Muscle of back (tissue), 11 donors: ENCODE data around the gene PRKCI. TPM values are rescaled to one million over a fixed set of nuclear protein-coding genes. Genes with fewer than 3 reads are reported as not detected.
A peak's percentile ranks its signal among the peaks of the same experiment; 100 is the strongest.
"Not testable (repeated sequence)": the region's sequence is repeated elsewhere in the genome, so short reads cannot be mapped to it uniquely, and the experiment has no call there.

ENCODE experiments used
- DNase-seq, 3 donors: peaks; one replicate each; pipeline versions ENCODE4 v3.0.0 to v3.0.0-alpha.2; 2013
- polyA plus RNA-seq, 10 donors: library from polyadenylated mRNA; unstranded; fragments of 120-200 nt; gene quantifications; one replicate each; pipeline ENCODE4 v1.2.1, GENCODE V29; 2013; ENCODE audit not compliant: insufficient read length in 10 of 10

The PRKCI gene
- polyA plus RNA-seq, 10 donors, result 15.3 to 30.4 (median 21.9) TPM

DNA sequence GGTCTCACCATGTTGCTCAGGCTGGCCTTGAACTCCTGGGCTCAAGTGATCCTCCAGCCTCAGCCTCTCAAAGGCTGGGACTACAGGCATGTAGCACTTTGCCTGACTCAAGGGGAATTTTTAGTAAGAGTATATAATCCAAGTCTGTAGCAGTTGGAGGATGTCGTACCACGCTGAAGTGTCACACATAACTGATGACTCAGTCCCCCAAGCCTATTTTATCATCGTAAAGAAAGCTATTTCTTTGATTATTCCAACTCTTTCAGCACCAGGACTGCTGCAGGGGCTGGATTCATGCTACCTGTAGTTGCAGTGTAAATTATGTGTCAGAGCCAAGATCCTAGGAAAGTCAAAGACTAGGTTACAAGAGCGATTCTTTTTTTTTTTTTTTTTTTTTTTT lies 1.4 kb upstream of the PRKCI start:
- no peak for DNase-seq

GRCh38 chr3:170222647-170223541 lies 670 bp downstream of the PRKCI start:
- DNase-seq, result peak; percentile 17 to 73 (median 30)

- no peak for DNase-seq
Observed at GRCh38 chr3:170225166-170225565, 2.9 kb downstream of the PRKCI start.

GRCh38 chr3:170226426-170226960 lies 4.3 kb downstream of the PRKCI start:
- no peak for DNase-seq

DNA sequence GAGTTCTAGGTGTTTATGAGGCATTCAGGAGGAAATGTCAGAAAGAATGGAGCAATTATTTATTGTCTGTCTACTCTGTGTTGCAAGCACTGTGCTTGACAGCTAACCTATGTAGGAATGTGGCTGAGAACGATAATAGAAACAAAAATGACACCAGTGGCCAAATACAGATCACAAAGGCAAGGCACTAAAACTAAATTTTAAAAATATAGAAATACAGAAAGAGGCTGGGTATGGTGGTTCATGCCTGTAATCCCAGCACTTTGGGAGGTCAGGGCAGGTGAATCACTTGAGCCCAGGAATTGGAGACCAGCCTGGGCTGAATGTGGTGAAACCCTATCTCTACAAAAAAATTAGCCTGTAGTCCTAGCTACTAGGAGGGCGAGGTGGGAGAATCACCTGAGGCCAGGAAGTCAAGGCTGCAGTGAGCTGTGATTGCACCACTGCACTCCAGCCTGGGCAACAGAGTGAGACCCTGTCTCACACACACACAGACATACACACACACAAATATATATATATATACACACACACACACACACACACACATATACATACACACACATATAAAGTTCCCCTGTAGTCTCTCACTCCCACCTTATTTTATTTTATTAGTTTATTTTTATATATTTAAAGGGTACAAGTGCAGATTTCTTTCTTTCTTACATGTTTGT lies 6.0 kb downstream of the PRKCI start:
- DNase-seq, result no peak

DNA sequence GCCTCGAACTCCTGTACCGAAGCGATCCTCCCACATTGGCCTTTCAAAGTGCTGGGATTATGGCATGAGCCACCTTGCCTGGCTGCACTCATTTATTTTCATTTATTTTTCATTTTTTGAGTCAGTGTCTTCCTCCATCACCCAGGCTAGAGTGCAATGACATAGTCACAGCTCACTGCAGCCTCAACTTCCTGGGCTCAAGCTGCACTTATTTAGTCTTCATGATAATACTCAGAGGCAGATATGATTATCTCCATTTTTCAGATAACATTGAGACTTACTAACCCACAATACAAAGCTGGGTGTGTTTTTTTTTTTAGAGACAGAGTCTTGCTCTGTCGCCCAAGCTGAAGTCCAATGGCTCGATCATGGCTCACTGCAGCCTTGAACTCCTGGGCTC lies 10.0 kb downstream of the PRKCI start:
- DNase-seq, result no peak

GRCh38 chr3:170233530-170233929 lies 11.3 kb downstream of the PRKCI start:
- peak in 1 of 3 donors; percentile 21 for DNase-seq

GRCh38 chr3:170240142-170240541 lies 17.9 kb downstream of the PRKCI start:
- DNase-seq, result no peak

DNA sequence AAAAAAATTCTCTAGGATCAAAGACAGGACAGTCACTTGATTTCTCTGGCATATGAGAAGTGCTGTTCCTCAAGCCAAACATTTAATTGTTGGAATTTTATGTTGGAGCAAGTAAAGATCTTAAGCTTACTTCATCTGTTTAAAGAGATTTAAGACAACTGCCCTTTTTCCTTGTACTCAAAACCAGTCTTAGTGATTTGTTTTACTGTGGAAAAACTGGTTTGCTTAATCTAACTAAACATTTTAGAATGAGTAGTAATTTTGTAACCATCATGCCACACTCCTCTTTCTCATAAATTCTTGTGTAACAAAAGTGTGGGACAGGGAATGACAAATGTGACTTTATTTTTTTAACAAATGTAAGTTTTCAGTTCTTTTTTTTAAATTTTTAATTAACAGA lies 18.4 kb downstream of the PRKCI start:
- DNase-seq, result no peak

- DNase-seq, result no peak
Observed at GRCh38 chr3:170244576-170244975, 22.4 kb downstream of the PRKCI start.

- DNase-seq, result no peak
Observed at GRCh38 chr3:170247875-170248274, 25.7 kb downstream of the PRKCI start.

- no peak for DNase-seq
Observed at GRCh38 chr3:170256597-170256996, 34.4 kb downstream of the PRKCI start.

- no peak for DNase-seq
Observed at GRCh38 chr3:170257145-170257544, 34.9 kb downstream of the PRKCI start.

DNA sequence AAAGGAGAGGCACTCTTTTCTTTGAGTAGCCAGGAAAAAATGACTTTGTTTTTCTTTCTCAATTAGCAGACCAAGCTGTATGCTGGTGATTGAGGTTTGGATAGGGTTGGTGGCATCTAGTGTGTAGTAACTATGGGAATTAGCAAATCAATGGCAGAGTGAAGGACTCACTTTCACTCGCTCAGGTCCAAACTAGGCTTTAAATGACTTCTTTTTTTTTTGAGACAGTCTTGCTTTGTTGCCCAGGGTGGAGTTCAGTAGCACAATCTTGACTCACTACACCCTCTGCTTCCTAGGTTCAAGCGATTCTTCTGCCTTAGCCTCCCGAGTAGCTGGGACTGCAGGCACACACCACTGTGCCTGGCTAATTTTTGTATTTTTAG lies 35.9 kb downstream of the PRKCI start:
- DNase-seq, result no peak

DNA sequence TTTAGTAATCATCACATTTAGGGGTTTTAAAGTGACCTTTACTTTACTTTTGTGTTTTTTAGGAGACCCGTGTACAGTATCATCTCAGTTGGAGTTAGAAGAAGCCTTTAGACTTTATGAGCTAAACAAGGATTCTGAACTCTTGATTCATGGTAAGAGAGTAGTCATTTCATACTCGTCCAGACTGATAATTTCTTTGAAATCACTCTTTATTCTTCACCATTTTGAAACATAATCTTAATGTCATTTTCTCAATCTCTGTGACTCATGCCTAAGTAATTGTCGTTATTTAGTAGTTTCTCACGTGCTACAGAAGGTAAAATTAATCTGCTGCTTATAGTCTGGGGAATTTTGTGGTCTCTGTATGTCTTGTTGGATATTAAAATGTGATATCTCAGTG lies 37.7 kb downstream of the PRKCI start:
- no peak for DNase-seq

DNA sequence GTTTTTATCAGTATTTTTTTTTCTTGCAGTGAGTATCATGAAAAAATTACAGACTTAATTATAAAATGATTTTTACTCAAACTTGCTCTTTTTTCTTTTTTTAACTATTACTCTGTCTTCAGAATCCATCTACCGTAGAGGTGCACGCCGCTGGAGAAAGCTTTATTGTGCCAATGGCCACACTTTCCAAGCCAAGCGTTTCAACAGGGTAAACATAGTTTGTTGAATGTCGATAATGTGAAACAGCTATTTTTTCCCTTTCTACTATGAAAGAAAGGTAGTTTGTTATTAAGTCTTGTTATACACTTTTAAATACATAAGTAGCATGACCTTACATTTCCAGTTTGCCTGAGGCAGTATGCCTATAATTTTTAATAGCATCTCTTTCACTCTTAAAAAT lies 45.6 kb downstream of the PRKCI start:
- DNase-seq, result no peak

- DNase-seq, result not testable (repeated sequence)
Observed at GRCh38 chr3:170269673-170270254, 47.5 kb downstream of the PRKCI start.

- DNase-seq, result no peak
Observed at GRCh38 chr3:170270282-170270881, 48.2 kb downstream of the PRKCI start.

DNA sequence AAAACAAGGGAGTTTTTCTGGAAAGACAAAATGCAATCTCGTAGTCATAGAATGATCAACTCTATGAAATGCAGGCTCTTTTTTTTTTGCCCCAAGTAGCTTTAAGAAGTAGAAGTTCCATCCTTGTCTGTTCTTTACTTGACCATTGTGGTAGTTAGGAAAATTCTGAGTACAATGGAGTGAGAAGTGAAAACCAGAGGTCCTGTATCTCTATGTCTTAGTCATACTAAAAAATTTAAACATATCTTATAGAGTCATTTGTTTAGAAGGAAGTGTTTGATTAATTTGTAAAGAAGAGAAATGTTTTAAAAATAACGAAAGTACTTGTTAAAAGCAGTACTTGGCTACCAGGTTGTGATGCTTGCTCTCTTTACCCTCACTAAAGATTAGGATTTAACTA lies 52.4 kb downstream of the PRKCI start:
- no peak for DNase-seq

GRCh38 chr3:170275832-170276231 lies 53.6 kb downstream of the PRKCI start:
- DNase-seq, result no peak

DNA sequence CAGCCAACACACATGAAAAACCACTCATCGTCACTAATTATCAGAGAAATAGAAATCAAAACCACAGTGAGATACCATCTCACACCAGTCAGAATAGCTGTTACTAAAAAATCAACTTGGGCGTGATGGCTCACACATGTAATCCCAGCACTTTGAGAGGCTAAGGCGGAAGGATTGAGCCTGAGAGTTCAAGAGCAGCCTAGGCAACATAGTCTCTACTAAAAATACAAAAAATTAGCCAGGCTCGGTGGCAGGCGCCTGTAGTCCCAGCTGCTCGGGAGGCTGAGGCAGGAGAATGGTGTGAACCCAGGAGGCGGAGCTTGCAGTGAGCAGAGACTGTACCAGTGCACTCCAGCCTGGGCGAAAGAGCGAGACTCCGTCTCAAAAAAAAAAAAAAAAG lies 55.1 kb downstream of the PRKCI start:
- DNase-seq, result not testable (repeated sequence)
